Measurements from ENCODE around the gene HDAC11. TPM values are rescaled to one million over a fixed set of nuclear protein-coding genes. Genes with fewer than 3 reads are reported as not detected.
A peak's percentile ranks its signal among the peaks of the same experiment; 100 is the strongest.

HDAC11 gene
- total RNA-seq, 1 experiment from 2014 or later, result 12.0 TPM

GRCh38 chr3:13526626-13526949 lies 46.5 kb downstream of the HDAC11 start (continued):
- no peak for TF ChIP-seq ATF6 (CRISPR knock-in tag; IDR thresholded peaks at IDR 0.05)
- TF ChIP-seq ZBTB43 (CRISPR knock-in tag; IDR thresholded peaks at IDR 0.05), result no peak
- TF ChIP-seq ETV6 (CRISPR knock-in tag; IDR thresholded peaks at IDR 0.05), result no peak
- TF ChIP-seq USF1 (CRISPR knock-in tag; IDR thresholded peaks at IDR 0.05), result no peak
- TF ChIP-seq OVOL2 (CRISPR knock-in tag; IDR thresholded peaks at IDR 0.05; ENCODE audit: borderline replicate concordance), result no peak
- TF ChIP-seq ZNF138 (CRISPR knock-in tag; conservative IDR thresholded peaks at IDR 0.05), result no peak
- no peak for TF ChIP-seq ZSCAN18 (CRISPR knock-in tag; IDR thresholded peaks at IDR 0.05)
- no peak for TF ChIP-seq CREM (CRISPR knock-in tag; IDR thresholded peaks at IDR 0.05)
- TF ChIP-seq NFYB (CRISPR knock-in tag; conservative IDR thresholded peaks at IDR 0.05; ENCODE audit: low read depth), result no peak
- TF ChIP-seq AFF4 (CRISPR knock-in tag; IDR thresholded peaks at IDR 0.05; ENCODE audit: borderline replicate concordance), result no peak
- TF ChIP-seq ZNF396 (CRISPR knock-in tag; IDR thresholded peaks at IDR 0.05; ENCODE audit: borderline replicate concordance), result no peak
- no peak for TF ChIP-seq GABPB1 (CRISPR knock-in tag; IDR thresholded peaks at IDR 0.05)

GRCh38 chr3:13528217-13528867 lies 48.2 kb downstream of the HDAC11 start:
- Mint-ChIP-seq H3K4me1 (peaks cover 30% of the 10 kb centered on the region), H3K9me3 (no peaks in the 10 kb centered on the region), H3K36me3 (no peaks in the 10 kb centered on the region), H3K27ac (no peak overlapping the region), H3K27me3 (ENCODE audit: low read depth) (no peaks in the 10 kb centered on the region; the same call in 1 of the 2 replicates), H3K4me3 (no peak overlapping the region)
- peak; percentile 55 for DNase-seq (ENCODE audit: low spot score)
- CTCF ChIA-PET, result interaction anchor here (0.6 to 3.7 kb wide), 35 partner anchors 8 to 238 kb away, joined by 3 to 29 read pairs (median 4); partner anchors contain the start of gene NUP210
- peak; percentile 98 for ATAC-seq
- POLR2A ChIA-PET, result no interaction called here
- TF ChIP-seq MAX (CRISPR knock-in tag; IDR thresholded peaks at IDR 0.05), result no peak
- TF ChIP-seq EMX1 (CRISPR knock-in tag; IDR thresholded peaks at IDR 0.05), result no peak
- no peak for TF ChIP-seq NR2C2 (CRISPR knock-in tag; IDR thresholded peaks at IDR 0.05)
- no peak for TF ChIP-seq OVOL2 (CRISPR knock-in tag; IDR thresholded peaks at IDR 0.05; ENCODE audit: borderline replicate concordance)
- TF ChIP-seq ZNF396 (CRISPR knock-in tag; IDR thresholded peaks at IDR 0.05; ENCODE audit: borderline replicate concordance), result no peak
- no peak for TF ChIP-seq E2F5 (CRISPR knock-in tag; IDR thresholded peaks at IDR 0.05)
- no peak for TF ChIP-seq ARID4B (CRISPR knock-in tag; IDR thresholded peaks at IDR 0.05; ENCODE audit: borderline replicate concordance)
- TF ChIP-seq ZNF317 (CRISPR knock-in tag; IDR thresholded peaks at IDR 0.05; ENCODE audit: borderline replicate concordance, low read depth), result no peak
- TF ChIP-seq TEAD4 (CRISPR knock-in tag; IDR thresholded peaks at IDR 0.05), result no peak
- TF ChIP-seq CDX4 (CRISPR knock-in tag; IDR thresholded peaks at IDR 0.05; ENCODE audit: borderline replicate concordance), result no peak
